Measurements from ENCODE around the gene TMA7.
"Not testable (repeated sequence)": the region's sequence is repeated elsewhere in the genome, so short reads cannot be mapped to it uniquely, and the experiment has no call there.

- TF ChIP-seq, protein P1, sequence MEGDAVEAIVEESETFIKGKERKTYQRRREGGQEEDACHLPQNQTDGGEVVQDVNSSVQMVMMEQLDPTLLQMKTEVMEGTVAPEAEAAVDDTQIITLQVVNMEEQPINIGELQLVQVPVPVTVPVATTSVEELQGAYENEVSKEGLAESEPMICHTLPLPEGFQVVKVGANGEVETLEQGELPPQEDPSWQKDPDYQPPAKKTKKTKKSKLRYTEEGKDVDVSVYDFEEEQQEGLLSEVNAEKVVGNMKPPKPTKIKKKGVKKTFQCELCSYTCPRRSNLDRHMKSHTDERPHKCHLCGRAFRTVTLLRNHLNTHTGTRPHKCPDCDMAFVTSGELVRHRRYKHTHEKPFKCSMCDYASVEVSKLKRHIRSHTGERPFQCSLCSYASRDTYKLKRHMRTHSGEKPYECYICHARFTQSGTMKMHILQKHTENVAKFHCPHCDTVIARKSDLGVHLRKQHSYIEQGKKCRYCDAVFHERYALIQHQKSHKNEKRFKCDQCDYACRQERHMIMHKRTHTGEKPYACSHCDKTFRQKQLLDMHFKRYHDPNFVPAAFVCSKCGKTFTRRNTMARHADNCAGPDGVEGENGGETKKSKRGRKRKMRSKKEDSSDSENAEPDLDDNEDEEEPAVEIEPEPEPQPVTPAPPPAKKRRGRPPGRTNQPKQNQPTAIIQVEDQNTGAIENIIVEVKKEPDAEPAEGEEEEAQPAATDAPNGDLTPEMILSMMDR (IDR thresholded peaks at IDR 0.05), result not testable (repeated sequence)
- TF ChIP-seq POLR2A (IDR thresholded peaks at IDR 0.05), result not testable (repeated sequence)
Measured at GRCh38 chr3:48480891-48481290, 40.8 kb downstream of the TMA7 start.

Measured in uterus (tissue), 2 donors.